ENCODE results near the gene CAMTA1.

The CAMTA1 gene

GRCh38 chr1:7346070-7346596, 560.9 kb downstream of the CAMTA1 start:
- Histone ChIP-seq H3K36me3 (ENCODE audit: control insufficient read depth, insufficient read depth, low read length) (no peaks in the 10 kb centered on the region), H3K27me3 (ENCODE audit: control insufficient read depth, insufficient read depth, low read length, poor library complexity, severe bottlenecking) (no peaks in the 10 kb centered on the region), H3K4me3 (ENCODE audit: insufficient read depth, low read depth, low read length) (no peak overlapping the region), H3K27ac (ENCODE audit: insufficient read depth, low read depth, low read length, poor library complexity, severe bottlenecking) (no peak overlapping the region), H3K9me3 (ENCODE audit: control insufficient read depth, low read length) (no peaks in the 10 kb centered on the region), H3K4me1 (ENCODE audit: control insufficient read depth, insufficient read depth, low read length) (peaks cover 13% of the 10 kb centered on the region)
- WGBS, 2 experiments, result 75 to 79% methylated on average over 3 of the region's 3 CpGs

GRCh38 chr1:7346600-7347570, 561.6 kb downstream of the CAMTA1 start:
- WGBS, 2 experiments, result 88% methylated on average over 24 of the region's 24 CpGs
- Histone ChIP-seq H3K27ac (ENCODE audit: insufficient read depth, low read depth, low read length, poor library complexity, severe bottlenecking) (no peak overlapping the region), H3K36me3 (ENCODE audit: control insufficient read depth, insufficient read depth, low read length) (no peaks in the 10 kb centered on the region), H3K4me3 (ENCODE audit: insufficient read depth, low read depth, low read length) (no peak overlapping the region), H3K9me3 (ENCODE audit: control insufficient read depth, low read length) (no peaks in the 10 kb centered on the region), H3K27me3 (ENCODE audit: control insufficient read depth, insufficient read depth, low read length, poor library complexity, severe bottlenecking) (no peaks in the 10 kb centered on the region), H3K4me1 (ENCODE audit: control insufficient read depth, insufficient read depth, low read length) (peaks cover 13% of the 10 kb centered on the region)

- 90% methylated on average over 10 of the region's 10 CpGs for whole genome bisulfite sequencing, 2 experiments
- H3K36me3 ChIP-seq (ENCODE audit: control insufficient read depth, insufficient read depth, low read length), result no peaks in the 10 kb centered on the region
- H3K4me1 ChIP-seq (ENCODE audit: control insufficient read depth, insufficient read depth, low read length), result peaks cover 13% of the 10 kb centered on the region
- H3K9me3 ChIP-seq (ENCODE audit: control insufficient read depth, low read length), result no peaks in the 10 kb centered on the region
- no peak overlapping the region for H3K4me3 ChIP-seq (ENCODE audit: insufficient read depth, low read depth, low read length)
- no peak overlapping the region for H3K27ac ChIP-seq (ENCODE audit: insufficient read depth, low read depth, low read length, poor library complexity, severe bottlenecking)
- no peaks in the 10 kb centered on the region for H3K27me3 ChIP-seq (ENCODE audit: control insufficient read depth, insufficient read depth, low read length, poor library complexity, severe bottlenecking)
Measured at GRCh38 chr1:7348073-7348472, 562.8 kb downstream of the CAMTA1 start.

GRCh38 chr1:7348580-7348979, 563.3 kb downstream of the CAMTA1 start:
- WGBS, 2 experiments, result 86 to 88% methylated on average over 10 of the region's 10 CpGs
- H3K27ac ChIP-seq (ENCODE audit: insufficient read depth, low read depth, low read length, poor library complexity, severe bottlenecking), result no peak overlapping the region
- no peaks in the 10 kb centered on the region for H3K27me3 ChIP-seq (ENCODE audit: control insufficient read depth, insufficient read depth, low read length, poor library complexity, severe bottlenecking)
- no peaks in the 10 kb centered on the region for H3K36me3 ChIP-seq (ENCODE audit: control insufficient read depth, insufficient read depth, low read length)
- no peak overlapping the region for H3K4me3 ChIP-seq (ENCODE audit: insufficient read depth, low read depth, low read length)
- H3K9me3 ChIP-seq (ENCODE audit: control insufficient read depth, low read length), result no peaks in the 10 kb centered on the region
- peaks cover 13% of the 10 kb centered on the region for H3K4me1 ChIP-seq (ENCODE audit: control insufficient read depth, insufficient read depth, low read length)

GRCh38 chr1:7350804-7351203, 565.5 kb downstream of the CAMTA1 start:
- no peaks in the 10 kb centered on the region for H3K9me3 ChIP-seq (ENCODE audit: control insufficient read depth, low read length)
- no peak overlapping the region for H3K4me3 ChIP-seq (ENCODE audit: insufficient read depth, low read depth, low read length)
- H3K27me3 ChIP-seq (ENCODE audit: control insufficient read depth, insufficient read depth, low read length, poor library complexity, severe bottlenecking), result no peaks in the 10 kb centered on the region
- no peak overlapping the region for H3K27ac ChIP-seq (ENCODE audit: insufficient read depth, low read depth, low read length, poor library complexity, severe bottlenecking)
- H3K4me1 ChIP-seq (ENCODE audit: control insufficient read depth, insufficient read depth, low read length), result peaks cover 13% of the 10 kb centered on the region
- no peaks in the 10 kb centered on the region for H3K36me3 ChIP-seq (ENCODE audit: control insufficient read depth, insufficient read depth, low read length)
- WGBS, 2 experiments, result 90 to 91% methylated on average over 8 of the region's 8 CpGs

GRCh38 chr1:7351649-7352048, 566.4 kb downstream of the CAMTA1 start:
- Histone ChIP-seq H3K4me3 (ENCODE audit: insufficient read depth, low read depth, low read length) (no peak overlapping the region), H3K27me3 (ENCODE audit: control insufficient read depth, insufficient read depth, low read length, poor library complexity, severe bottlenecking) (no peaks in the 10 kb centered on the region), H3K9me3 (ENCODE audit: control insufficient read depth, low read length) (no peaks in the 10 kb centered on the region), H3K4me1 (ENCODE audit: control insufficient read depth, insufficient read depth, low read length) (peaks cover 8% of the 10 kb centered on the region), H3K36me3 (ENCODE audit: control insufficient read depth, insufficient read depth, low read length) (no peaks in the 10 kb centered on the region), H3K27ac (ENCODE audit: insufficient read depth, low read depth, low read length, poor library complexity, severe bottlenecking) (no peak overlapping the region)
- WGBS, 2 experiments, result 93% methylated on average over 13 of the region's 13 CpGs

- Histone ChIP-seq H3K27ac (ENCODE audit: insufficient read depth, low read depth, low read length, poor library complexity, severe bottlenecking) (no peak overlapping the region), H3K27me3 (ENCODE audit: control insufficient read depth, insufficient read depth, low read length, poor library complexity, severe bottlenecking) (no peaks in the 10 kb centered on the region), H3K36me3 (ENCODE audit: control insufficient read depth, insufficient read depth, low read length) (no peaks in the 10 kb centered on the region), H3K9me3 (ENCODE audit: control insufficient read depth, low read length) (no peaks in the 10 kb centered on the region), H3K4me1 (ENCODE audit: control insufficient read depth, insufficient read depth, low read length) (peaks cover 5% of the 10 kb centered on the region), H3K4me3 (ENCODE audit: insufficient read depth, low read depth, low read length) (no peak overlapping the region)
- 95% methylated on average over 4 of the region's 4 CpGs for WGBS, 2 experiments
Measured at GRCh38 chr1:7352364-7352763, 567.1 kb downstream of the CAMTA1 start.

GRCh38 chr1:7352974-7353373, 567.7 kb downstream of the CAMTA1 start:
- Histone ChIP-seq H3K4me1 (ENCODE audit: control insufficient read depth, insufficient read depth, low read length) (peaks cover 5% of the 10 kb centered on the region), H3K27ac (ENCODE audit: insufficient read depth, low read depth, low read length, poor library complexity, severe bottlenecking) (no peak overlapping the region), H3K9me3 (ENCODE audit: control insufficient read depth, low read length) (no peaks in the 10 kb centered on the region), H3K4me3 (ENCODE audit: insufficient read depth, low read depth, low read length) (no peak overlapping the region), H3K27me3 (ENCODE audit: control insufficient read depth, insufficient read depth, low read length, poor library complexity, severe bottlenecking) (no peaks in the 10 kb centered on the region), H3K36me3 (ENCODE audit: control insufficient read depth, insufficient read depth, low read length) (no peaks in the 10 kb centered on the region)
- WGBS, 2 experiments, result 90 to 94% methylated on average over 4 of the region's 4 CpGs

GRCh38 chr1:7355646-7356045, 570.4 kb downstream of the CAMTA1 start:
- Histone ChIP-seq H3K27ac (ENCODE audit: insufficient read depth, low read depth, low read length, poor library complexity, severe bottlenecking) (no peak overlapping the region), H3K9me3 (ENCODE audit: control insufficient read depth, low read length) (no peaks in the 10 kb centered on the region), H3K27me3 (ENCODE audit: control insufficient read depth, insufficient read depth, low read length, poor library complexity, severe bottlenecking) (no peaks in the 10 kb centered on the region), H3K4me3 (ENCODE audit: insufficient read depth, low read depth, low read length) (no peak overlapping the region), H3K36me3 (ENCODE audit: control insufficient read depth, insufficient read depth, low read length) (no peaks in the 10 kb centered on the region), H3K4me1 (ENCODE audit: control insufficient read depth, insufficient read depth, low read length) (no peaks in the 10 kb centered on the region)
- 91 to 93% methylated on average over 2 of the region's 2 CpGs for WGBS, 2 experiments

- Histone ChIP-seq H3K27ac (ENCODE audit: insufficient read depth, low read depth, low read length, poor library complexity, severe bottlenecking) (no peak overlapping the region), H3K27me3 (ENCODE audit: control insufficient read depth, insufficient read depth, low read length, poor library complexity, severe bottlenecking) (no peaks in the 10 kb centered on the region), H3K36me3 (ENCODE audit: control insufficient read depth, insufficient read depth, low read length) (no peaks in the 10 kb centered on the region), H3K4me3 (ENCODE audit: insufficient read depth, low read depth, low read length) (no peak overlapping the region), H3K4me1 (ENCODE audit: control insufficient read depth, insufficient read depth, low read length) (no peaks in the 10 kb centered on the region), H3K9me3 (ENCODE audit: control insufficient read depth, low read length) (no peaks in the 10 kb centered on the region)
- 92 to 93% methylated on average over 5 of the region's 5 CpGs for WGBS, 2 experiments
Measured at GRCh38 chr1:7356079-7356478, 570.8 kb downstream of the CAMTA1 start.
